WTC11 (cell line): ENCODE measurements around the gene LIN28A. TPM values are rescaled to one million over a fixed set of nuclear protein-coding genes. Genes with fewer than 3 reads are reported as not detected.

Experiments
- ATAC-seq: fragments of 200-7000 bp; cut with Tn5 transposase; 2 replicates; pipeline ENCODE4 v1.10.0; 2021; ENCODE audit warnings: mild to moderate bottlenecking, moderate library complexity
- CTCF ChIA-PET: fragments of 300-600 bp; sonication (Branson Sonifier 250); formaldehyde crosslinking; loops from one replicate; lab custom pipeline; 2021; ENCODE audit warnings: antibody characterized with exemption; lab: Charles Lee
- POLR2A ChIA-PET: fragments of 350-600 bp; sonication (Branson Sonifier 250); formaldehyde crosslinking; loops from one replicate; lab custom pipeline; 2021; ENCODE audit warnings: antibody characterized with exemption; lab: Charles Lee
- DNase-seq: peaks from one replicate; pipeline ENCODE4 v3.0.0; 2021; ENCODE audit warnings: low spot score
- H3K27ac Mint-ChIP-seq: 2 replicates; pipeline ENCODE4 v1.8.0; 2021; ENCODE audit warnings: mixed read lengths
- H3K27me3 Mint-ChIP-seq: 2 replicates; pipeline ENCODE4 v1.8.0; 2021; ENCODE audit warnings: low read depth, mild to moderate bottlenecking, moderate library complexity, mixed read lengths
- H3K36me3 Mint-ChIP-seq: 2 replicates; pipeline ENCODE4 v1.8.0; 2021; ENCODE audit warnings: mixed read lengths
- H3K4me1 Mint-ChIP-seq: 2 replicates; pipeline ENCODE4 v1.8.0; 2022; ENCODE audit warnings: mixed read lengths
- H3K4me3 Mint-ChIP-seq: 2 replicates; pipeline ENCODE4 v1.8.0; 2021; ENCODE audit warnings: mild to moderate bottlenecking, moderate library complexity, mixed read lengths
- H3K9me3 Mint-ChIP-seq: 2 replicates; pipeline ENCODE4 v1.8.0; 2021; ENCODE audit warnings: mixed read lengths
- CDX4 ChIP-seq: fragments of 250-450 bp; sonication (Bioruptor Pico); IDR thresholded peaks from 2 replicates; pipeline ENCODE4 v1.9.0; 2021; ENCODE audit warnings: moderate library complexity, mild to moderate bottlenecking, inconsistent platforms, borderline replicate concordance
- CREM ChIP-seq: sonication (generic); formaldehyde crosslinking; IDR thresholded peaks from 2 replicates; pipeline ENCODE4 v1.8.1; 2022; ENCODE audit warnings: mild to moderate bottlenecking, missing genetic modification reagents, moderate library complexity
- E2F1 ChIP-seq: sonication (generic); formaldehyde crosslinking; IDR thresholded peaks from 2 replicates; pipeline ENCODE4 v1.8.0; 2022; ENCODE audit warnings: mild to moderate bottlenecking, missing genetic modification reagents
- ETV6 ChIP-seq: sonication (generic); formaldehyde crosslinking; IDR thresholded peaks from 2 replicates; pipeline ENCODE4 v1.8.1; 2022; ENCODE audit warnings: mild to moderate bottlenecking, missing genetic modification reagents
- FOXP4 ChIP-seq: sonication (generic); formaldehyde crosslinking; IDR thresholded peaks from 2 replicates; pipeline ENCODE4 v1.8.0; 2022; ENCODE audit warnings: mild to moderate bottlenecking, missing genetic modification reagents
- GTF2I ChIP-seq: fragments of 250-450 bp; sonication (Bioruptor Pico); conservative IDR thresholded peaks from 2 replicates; pipeline ENCODE4 v1.4.0; 2021; ENCODE audit warnings: mild to moderate bottlenecking
- KAT7 ChIP-seq: sonication (generic); formaldehyde crosslinking; IDR thresholded peaks from 2 replicates; pipeline ENCODE4 v1.8.1; 2023; ENCODE audit warnings: missing genetic modification reagents, mild to moderate bottlenecking, borderline replicate concordance
- NR2C2 ChIP-seq: sonication (generic); formaldehyde crosslinking; IDR thresholded peaks from 2 replicates; pipeline ENCODE4 v1.8.0; 2022; ENCODE audit warnings: mild to moderate bottlenecking, missing genetic modification reagents
- PREB ChIP-seq: sonication (generic); formaldehyde crosslinking; IDR thresholded peaks from 2 replicates; pipeline ENCODE4 v1.8.1; 2022; ENCODE audit warnings: mild to moderate bottlenecking, missing genetic modification reagents, moderate library complexity, borderline replicate concordance
- SMAD3 ChIP-seq: sonication (generic); formaldehyde crosslinking; IDR thresholded peaks from 2 replicates; pipeline ENCODE4 v1.8.0; 2022; ENCODE audit warnings: missing genetic modification reagents, mild to moderate bottlenecking, borderline replicate concordance
- TCF7 ChIP-seq: sonication (generic); formaldehyde crosslinking; IDR thresholded peaks from 2 replicates; pipeline ENCODE4 v1.8.0; 2022; ENCODE audit warnings: mild to moderate bottlenecking, low read depth, missing genetic modification reagents, moderate library complexity
- TP53 ChIP-seq: sonication (generic); formaldehyde crosslinking; IDR thresholded peaks from 2 replicates; pipeline ENCODE4 v1.8.1; 2023; ENCODE audit warnings: mild to moderate bottlenecking, missing genetic modification reagents
- ZBTB43 ChIP-seq: sonication (generic); formaldehyde crosslinking; IDR thresholded peaks from 2 replicates; pipeline ENCODE4 v1.8.1; 2023; ENCODE audit warnings: mild to moderate bottlenecking, missing genetic modification reagents
- ZMAT4 ChIP-seq: fragments of 250-450 bp; sonication (Bioruptor Pico); IDR thresholded peaks from 2 replicates; pipeline ENCODE4 v1.9.0; 2021; ENCODE audit warnings: mild to moderate bottlenecking
- ZNF138 ChIP-seq: sonication (generic); formaldehyde crosslinking; conservative IDR thresholded peaks from 2 replicates; pipeline ENCODE4 v1.8.1; 2022; ENCODE audit warnings: mild to moderate bottlenecking, moderate library complexity, missing genetic modification reagents
- ZNF317 ChIP-seq: sonication (generic); formaldehyde crosslinking; IDR thresholded peaks from 2 replicates; pipeline ENCODE4 v1.8.1; 2023; ENCODE audit warnings: low read depth, mild to moderate bottlenecking, moderate library complexity, missing genetic modification reagents, borderline replicate concordance
- ZNF396 ChIP-seq: fragments of 250-450 bp; sonication (Bioruptor Pico); IDR thresholded peaks from 2 replicates; pipeline ENCODE4 v1.8.0; 2021; ENCODE audit warnings: mild to moderate bottlenecking, moderate library complexity, borderline replicate concordance
- ZNF416 ChIP-seq: fragments of 250-450 bp; sonication (Bioruptor Pico); IDR thresholded peaks from 2 replicates; pipeline ENCODE4 v1.9.0; 2021; ENCODE audit warnings: mild to moderate bottlenecking, inconsistent platforms
- ZNF425 ChIP-seq: fragments of 250-450 bp; sonication (Bioruptor Pico); conservative IDR thresholded peaks from 2 replicates; pipeline ENCODE4 v1.9.0; 2021; ENCODE audit warnings: mild to moderate bottlenecking
- ZSCAN18 ChIP-seq: fragments of 250-450 bp; sonication (Bioruptor Pico); IDR thresholded peaks from 2 replicates; pipeline ENCODE4 v2.1.2; 2022; ENCODE audit warnings: mild to moderate bottlenecking, moderate library complexity
- total RNA-seq: library from RNA; stranded (reverse); gene quantifications from 3 replicates; pipeline ENCODE4 v1.2.3, GENCODE V29; 2021

The LIN28A gene
- total RNA-seq, 1 experiment from 2014 or later = 1,251 TPM

- no peak for ATAC-seq
- ChIA-PET POLR2A (interaction anchor here (0.5 kb wide), 1 partner anchor 390 kb away, joined by 3 read pairs; no protein-coding TSS in a partner anchor), CTCF (interaction anchor here (0.8 to 2.0 kb wide), 5 partner anchors 14 to 93 kb away, joined by 3 to 9 read pairs (median 4); no protein-coding TSS in a partner anchor)
- Mint-ChIP-seq H3K4me3 (no peak overlapping the region), H3K9me3 (no peaks in the 10 kb centered on the region; the same call in 1 of the 2 replicates), H3K27ac (no peak overlapping the region), H3K27me3 (no peaks in the 10 kb centered on the region; the same call in 1 of the 2 replicates)
- no peak for DNase-seq
- TF ChIP-seq ZNF317 = no peak
- no peak for TF ChIP-seq ZNF396 (CRISPR knock-in tag)
- no peak for TF ChIP-seq SMAD3 (CRISPR knock-in tag)
- TF ChIP-seq ETV6 (CRISPR knock-in tag) = no peak
- TF ChIP-seq CDX4 (CRISPR knock-in tag) = no peak
- no peak for TF ChIP-seq ZNF425 (CRISPR knock-in tag)
- TF ChIP-seq TCF7 (CRISPR knock-in tag) = no peak
- no peak for TF ChIP-seq ZBTB43
- TF ChIP-seq KAT7 (CRISPR knock-in tag) = no peak
- no peak for TF ChIP-seq E2F1 (CRISPR knock-in tag)
- no peak for TF ChIP-seq NR2C2 (CRISPR knock-in tag)
- no peak for TF ChIP-seq ZNF138 (CRISPR knock-in tag)
- TF ChIP-seq, all 79 proteins: peak for 0
- peaks cover 19% of the 10 kb centered on the region for H3K4me1 Mint-ChIP-seq
- H3K36me3 Mint-ChIP-seq = no peaks in the 10 kb centered on the region
Observed at GRCh38 chr1:26378088-26378878, 32.3 kb upstream of the LIN28A start.

GRCh38 chr1:26378879-26379251 is 31.8 kb upstream of the LIN28A start:
- Mint-ChIP-seq H3K27ac (no peak overlapping the region), H3K4me3 (no peak overlapping the region), H3K36me3 (no peaks in the 10 kb centered on the region), H3K9me3 (no peaks in the 10 kb centered on the region; the same call in 1 of the 2 replicates), H3K27me3 (no peaks in the 10 kb centered on the region; the same call in 1 of the 2 replicates), H3K4me1 (peaks cover 17% of the 10 kb centered on the region)
- DNase-seq (no peak), ATAC-seq (no peak)
- POLR2A ChIA-PET = interaction anchor here (0.5 kb wide), 1 partner anchor 391 kb away, joined by 3 read pairs; no protein-coding TSS in a partner anchor
- CTCF ChIA-PET = interaction anchor here (0.6 to 2.0 kb wide), 3 partner anchors 38 to 104 kb away, joined by 3 to 9 read pairs (median 5); no protein-coding TSS in a partner anchor
- no peak for TF ChIP-seq ZNF416 (CRISPR knock-in tag)
- TF ChIP-seq ZMAT4 (CRISPR knock-in tag) = no peak
- TF ChIP-seq ZSCAN18 (CRISPR knock-in tag) = no peak
- no peak for TF ChIP-seq CREM (CRISPR knock-in tag)
- TF ChIP-seq PREB (CRISPR knock-in tag) = no peak
- no peak for TF ChIP-seq GTF2I (CRISPR knock-in tag)
- no peak for TF ChIP-seq FOXP4 (CRISPR knock-in tag)
- TF ChIP-seq TP53 = no peak
